Coronary artery (tissue), 2 donors: ENCODE results near the gene CHMP4A.
"Not testable (repeated sequence)": the region's sequence is repeated elsewhere in the genome, so short reads cannot be mapped to it uniquely, and the experiment has no call there.

Source experiments
- DNase-seq: peaks from one replicate; pipeline ENCODE4 v3.0.0-alpha.2; 2017; ENCODE audit warnings: low spot score
- H3K27ac ChIP-seq, 2 donors: fragments of 200-600 bp; sonication (generic); one replicate each; pipeline ENCODE4 v1.5.1; 2016 to 2019
- H3K4me3 ChIP-seq: fragments of 200-600 bp; sonication (generic); 2 replicates; pipeline ENCODE4 v1.5.1; 2016; ENCODE audit warnings: mild to moderate bottlenecking, moderate library complexity
- CTCF ChIP-seq: fragments of 200-600 bp; sonication (generic); IDR thresholded peaks from one replicate; pipeline ENCODE4 v1.5.1; 2019; ENCODE audit warnings: antibody characterized with exemption

The CHMP4A gene

GRCh38 chr14:24246765-24247212 is 33.5 kb upstream of the CHMP4A start:
- no peak overlapping the region for H3K27ac ChIP-seq
- DNase-seq: peak; percentile 26
- no peak overlapping the region for H3K4me3 ChIP-seq
- no peak for TF ChIP-seq CTCF

- peak; percentile 54 for DNase-seq
- H3K4me3 ChIP-seq, H3K27ac ChIP-seq: not testable (repeated sequence)
Observed at GRCh38 chr14:24245350-24245749, 32.1 kb upstream of the CHMP4A start.

DNA sequence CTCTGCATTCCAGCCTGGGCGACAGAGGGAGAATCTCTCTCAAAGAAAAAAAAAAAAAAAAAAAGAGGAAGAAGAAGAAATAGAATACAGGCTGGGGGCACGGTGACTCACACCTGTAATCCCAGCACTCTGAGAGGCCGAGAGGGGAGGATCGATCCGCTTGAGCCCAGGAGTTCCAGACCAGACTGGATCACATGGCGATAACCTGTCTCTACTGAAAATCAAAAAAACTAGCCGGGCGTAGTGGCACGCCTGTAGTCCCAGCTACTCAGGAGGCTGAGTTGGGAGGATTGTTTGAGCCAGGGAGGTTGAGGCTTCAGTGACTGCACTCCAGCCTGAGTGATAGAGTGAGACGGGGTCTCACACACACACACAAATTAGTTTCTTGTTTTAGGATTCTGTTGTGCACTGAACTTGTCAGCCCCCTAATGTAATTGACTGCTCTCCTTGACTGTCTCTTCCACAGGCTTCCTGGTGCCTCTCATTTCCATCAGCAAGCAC is 30.1 kb upstream of the CHMP4A start:
- peak; percentile 75 for DNase-seq
- H3K27ac ChIP-seq: peak overlapping the region; percentile 93 to 98
- no peak for TF ChIP-seq CTCF
- H3K4me3 ChIP-seq: peak overlapping the region; percentile 79

DNA sequence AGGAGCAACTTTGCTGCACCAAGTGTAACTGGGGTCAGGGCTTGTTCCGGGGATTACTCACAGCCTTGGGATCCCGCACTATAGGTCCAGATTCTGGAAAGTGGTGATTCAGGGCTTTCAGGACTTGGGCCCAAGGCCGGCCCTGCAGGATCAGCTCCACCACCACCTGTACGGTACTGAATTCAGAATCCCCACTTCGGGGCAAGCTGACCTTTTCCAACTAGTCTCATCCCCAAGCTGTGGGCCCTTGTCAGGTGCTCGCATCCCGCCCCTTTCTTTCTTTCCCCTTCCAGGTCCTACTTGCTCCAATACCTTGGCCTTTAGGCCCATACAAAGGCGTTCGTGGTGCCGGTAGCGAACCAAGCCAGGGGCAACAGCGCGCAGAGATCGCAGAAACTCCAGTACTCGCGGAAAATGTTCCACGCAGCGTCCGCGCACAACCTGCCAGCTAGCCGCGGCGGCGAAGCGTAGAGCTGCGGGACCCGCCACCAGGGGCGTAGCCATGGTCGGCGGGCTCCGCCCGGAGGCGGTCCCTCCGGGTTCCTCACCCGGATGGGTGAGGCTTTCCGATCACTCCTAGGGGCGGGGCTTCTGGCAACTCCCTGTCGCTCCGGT is 28.6 kb upstream of the CHMP4A start:
- TF ChIP-seq CTCF: peak; percentile 44
- H3K4me3 ChIP-seq: peak overlapping the region; percentile 79

DNA sequence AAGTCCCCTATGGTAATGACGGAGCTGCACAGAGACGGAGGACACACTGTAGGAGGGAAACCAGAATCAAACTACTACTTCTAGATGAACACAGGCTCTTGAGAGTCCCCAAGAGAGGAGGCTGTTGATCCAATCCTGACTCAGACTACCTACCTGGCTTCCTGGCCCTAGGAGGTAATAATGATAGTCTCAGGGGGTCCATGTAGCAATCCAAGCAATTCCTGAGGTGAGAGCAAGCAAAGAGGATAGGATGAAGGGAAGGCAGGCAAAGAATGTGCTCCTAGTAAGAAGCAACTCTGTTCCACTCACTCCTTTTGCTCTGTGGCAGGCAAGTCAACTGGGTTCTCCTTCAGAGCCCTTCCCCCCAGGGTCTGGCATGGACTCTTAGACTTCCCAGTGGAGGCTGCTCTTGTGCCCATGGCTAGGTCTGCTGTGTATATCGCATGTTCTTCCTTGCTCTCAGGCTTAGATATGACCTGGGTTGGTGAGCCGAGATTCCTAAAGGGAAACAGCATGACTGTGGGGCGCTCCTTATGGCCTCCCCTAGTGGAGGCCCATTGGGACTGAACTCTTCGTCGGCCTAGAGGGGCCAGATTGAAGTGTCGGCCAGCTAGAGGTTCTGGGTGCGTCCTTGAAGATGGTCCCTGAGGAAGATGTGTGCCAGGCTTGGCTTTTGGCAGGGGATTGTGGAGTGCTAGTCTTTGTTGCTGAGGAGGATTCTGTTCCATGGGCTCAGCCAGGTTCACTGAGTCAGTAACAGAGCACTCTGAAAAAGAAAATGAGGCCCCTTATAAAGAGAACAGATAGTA is 27.0 kb upstream of the CHMP4A start:
- no peak overlapping the region for H3K4me3 ChIP-seq
- peak overlapping the region; percentile 93 to 98 for H3K27ac ChIP-seq
- TF ChIP-seq CTCF: no peak
- DNase-seq: no peak

More for the DNA sequence above, 28.6 kb upstream of the CHMP4A start:
- peak; percentile 97 for DNase-seq
- H3K27ac ChIP-seq: peak overlapping the region; percentile 93 to 98

- no peak overlapping the region for H3K27ac ChIP-seq
- H3K4me3 ChIP-seq: no peak overlapping the region
- TF ChIP-seq CTCF: no peak
- DNase-seq: no peak
Observed at GRCh38 chr14:24238527-24239037, 25.3 kb upstream of the CHMP4A start.

- H3K4me3 ChIP-seq: no peak overlapping the region
- no peak for TF ChIP-seq CTCF
- H3K27ac ChIP-seq: no peak overlapping the region
- DNase-seq: no peak
Observed at GRCh38 chr14:24238123-24238522, 24.8 kb upstream of the CHMP4A start.
